ENCODE results near the gene CHSY1. TPM values are rescaled to one million over a fixed set of nuclear protein-coding genes. Genes with fewer than 3 reads are reported as not detected.

The CHSY1 gene
- total RNA-seq, 1 donor from 2014 or later = 29.7 TPM

DNA sequence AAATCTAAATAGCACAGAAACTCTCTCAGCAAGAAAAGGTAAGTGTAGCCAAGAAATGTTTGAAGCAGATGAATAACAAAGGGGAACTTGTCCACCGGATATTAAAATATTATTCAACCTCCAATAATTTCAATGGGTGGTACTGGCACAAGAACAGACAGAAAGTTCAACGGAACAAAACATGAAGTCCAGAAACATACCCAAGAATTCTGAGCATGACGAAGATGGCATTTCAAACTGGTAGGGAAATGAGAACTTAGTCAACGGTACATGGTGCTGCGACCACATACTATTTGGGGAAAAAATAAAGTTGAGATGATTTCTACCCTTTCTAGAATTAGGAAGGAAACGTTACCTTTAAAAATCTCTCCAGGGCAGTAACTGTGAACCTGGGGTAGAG lies 5.5 kb downstream of the CHSY1 start:
- Histone ChIP-seq H3K36me3 (ENCODE audit: control insufficient read depth in 3 of 3, insufficient read depth in 3 of 3, low read length in 3 of 3) (no peaks in the 10 kb centered on the region), H3K4me1 (ENCODE audit: control insufficient read depth in 3 of 3, insufficient read depth in 3 of 3, low read length in 3 of 3) (peaks cover 47 to 64% (median 52%) of the 10 kb centered on the region in 3 donors), H3K27me3 (ENCODE audit: control insufficient read depth in 3 of 3, insufficient read depth in 3 of 3, low read length in 3 of 3) (no peaks in the 10 kb centered on the region), H3K9me3 (ENCODE audit: control insufficient read depth in 3 of 3, low read length in 3 of 3) (no peaks in the 10 kb centered on the region), H3K4me3 (ENCODE audit: low read length in 3 of 3) (no peak overlapping the region), H3K27ac (ENCODE audit: low read depth, low read length) (no peak overlapping the region), H3K9ac (ENCODE audit: low read depth in 1 of 3, low read length in 3 of 3) (no peak overlapping the region)

DNA sequence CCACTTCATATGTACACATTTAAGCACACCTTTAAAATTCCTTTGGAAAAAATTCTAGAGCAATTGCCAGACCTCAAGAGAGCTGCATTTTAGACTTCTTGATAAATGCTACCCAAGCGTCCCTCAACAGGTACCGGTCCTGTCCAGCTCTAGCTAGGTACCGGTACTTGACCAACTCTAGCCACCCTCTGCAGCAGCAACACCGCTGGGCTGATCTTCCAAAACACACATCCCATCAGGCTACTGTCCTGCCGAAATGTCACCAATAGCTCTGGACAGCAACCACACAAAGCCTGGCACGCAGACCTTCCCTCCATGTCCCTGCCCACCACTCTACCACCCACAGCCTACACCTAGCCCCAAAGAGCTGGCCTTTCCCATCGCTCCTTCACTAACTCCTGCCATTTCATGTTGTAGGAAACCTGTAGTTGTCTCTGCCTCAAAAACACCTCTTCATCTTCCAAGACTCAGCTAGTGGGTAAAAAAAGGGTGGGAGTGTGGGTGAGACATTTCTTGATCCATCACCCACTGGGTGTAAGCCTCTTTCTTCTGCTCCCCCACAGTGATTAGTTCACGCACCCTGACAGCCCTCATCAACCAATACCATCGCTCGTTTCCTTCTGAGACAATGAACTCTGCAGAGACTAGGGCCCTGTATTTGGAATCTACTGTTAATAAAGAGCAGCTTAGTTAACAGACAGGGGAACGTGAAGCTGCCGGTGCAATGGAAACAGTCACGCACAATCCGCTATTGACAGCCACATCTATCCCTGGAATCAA lies 6.8 kb downstream of the CHSY1 start:
- H3K9ac ChIP-seq (ENCODE audit: low read depth in 1 of 3, low read length in 3 of 3) = no peak overlapping the region
- peaks cover 42 to 62% (median 50%) of the 10 kb centered on the region in 3 donors for H3K4me1 ChIP-seq (ENCODE audit: control insufficient read depth in 3 of 3, insufficient read depth in 3 of 3, low read length in 3 of 3)
- H3K27ac ChIP-seq (ENCODE audit: low read depth, low read length) = no peak overlapping the region

GRCh38 chr15:101244036-101244781 lies 7.6 kb downstream of the CHSY1 start:
- Histone ChIP-seq H3K4me1 (ENCODE audit: control insufficient read depth in 3 of 3, insufficient read depth in 3 of 3, low read length in 3 of 3) (peaks cover 40 to 63% (median 48%) of the 10 kb centered on the region in 3 donors), H3K27ac (ENCODE audit: low read depth, low read length) (no peak overlapping the region)

More for the DNA sequence above, 6.8 kb downstream of the CHSY1 start:
- Histone ChIP-seq H3K4me3 (ENCODE audit: low read length in 3 of 3) (no peak overlapping the region), H3K36me3 (ENCODE audit: control insufficient read depth in 3 of 3, insufficient read depth in 3 of 3, low read length in 3 of 3) (no peaks in the 10 kb centered on the region), H3K9me3 (ENCODE audit: control insufficient read depth in 3 of 3, low read length in 3 of 3) (no peaks in the 10 kb centered on the region), H3K27me3 (ENCODE audit: control insufficient read depth in 3 of 3, insufficient read depth in 3 of 3, low read length in 3 of 3) (no peaks in the 10 kb centered on the region)

GRCh38 chr15:101243420-101243819 lies 8.4 kb downstream of the CHSY1 start:
- Histone ChIP-seq H3K27ac (ENCODE audit: low read depth, low read length) (peak overlapping the region; percentile 22), H3K27me3 (ENCODE audit: control insufficient read depth in 3 of 3, insufficient read depth in 3 of 3, low read length in 3 of 3) (no peaks in the 10 kb centered on the region), H3K4me3 (ENCODE audit: low read length in 3 of 3) (no peak overlapping the region), H3K4me1 (ENCODE audit: control insufficient read depth in 3 of 3, insufficient read depth in 3 of 3, low read length in 3 of 3) (peaks cover 40 to 65% (median 48%) of the 10 kb centered on the region in 3 donors), H3K36me3 (ENCODE audit: control insufficient read depth in 3 of 3, insufficient read depth in 3 of 3, low read length in 3 of 3) (no peaks in the 10 kb centered on the region), H3K9me3 (ENCODE audit: control insufficient read depth in 3 of 3, low read length in 3 of 3) (no peaks in the 10 kb centered on the region), H3K9ac (ENCODE audit: low read depth in 1 of 3, low read length in 3 of 3) (no peak overlapping the region)

More at GRCh38 chr15:101244036-101244781, 7.6 kb downstream of the CHSY1 start:
- no peaks in the 10 kb centered on the region for H3K27me3 ChIP-seq (ENCODE audit: control insufficient read depth in 3 of 3, insufficient read depth in 3 of 3, low read length in 3 of 3)
- no peaks in the 10 kb centered on the region for H3K9me3 ChIP-seq (ENCODE audit: control insufficient read depth in 3 of 3, low read length in 3 of 3)
- H3K36me3 ChIP-seq (ENCODE audit: control insufficient read depth in 3 of 3, insufficient read depth in 3 of 3, low read length in 3 of 3) = no peaks in the 10 kb centered on the region
- H3K4me3 ChIP-seq (ENCODE audit: low read length in 3 of 3) = no peak overlapping the region
- H3K9ac ChIP-seq (ENCODE audit: low read depth in 1 of 3, low read length in 3 of 3) = no peak overlapping the region

DNA sequence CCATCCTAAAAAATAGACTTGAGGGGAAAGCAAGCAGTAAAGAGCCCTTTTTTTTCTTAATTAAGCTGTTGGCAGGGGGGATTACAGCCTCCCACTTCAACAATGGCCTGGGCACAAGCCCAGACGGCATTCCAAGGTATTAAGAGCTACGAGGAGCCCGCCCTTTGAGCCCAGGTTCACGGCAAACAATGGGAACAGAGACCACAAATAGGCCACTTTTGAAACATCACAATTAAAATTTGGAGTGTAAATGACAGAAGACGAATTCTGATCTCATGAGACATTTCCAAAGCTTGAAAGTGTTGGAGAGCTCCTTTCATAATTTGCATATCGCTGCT lies 8.9 kb downstream of the CHSY1 start:
- no peak overlapping the region for H3K4me3 ChIP-seq (ENCODE audit: low read length in 3 of 3)

DNA sequence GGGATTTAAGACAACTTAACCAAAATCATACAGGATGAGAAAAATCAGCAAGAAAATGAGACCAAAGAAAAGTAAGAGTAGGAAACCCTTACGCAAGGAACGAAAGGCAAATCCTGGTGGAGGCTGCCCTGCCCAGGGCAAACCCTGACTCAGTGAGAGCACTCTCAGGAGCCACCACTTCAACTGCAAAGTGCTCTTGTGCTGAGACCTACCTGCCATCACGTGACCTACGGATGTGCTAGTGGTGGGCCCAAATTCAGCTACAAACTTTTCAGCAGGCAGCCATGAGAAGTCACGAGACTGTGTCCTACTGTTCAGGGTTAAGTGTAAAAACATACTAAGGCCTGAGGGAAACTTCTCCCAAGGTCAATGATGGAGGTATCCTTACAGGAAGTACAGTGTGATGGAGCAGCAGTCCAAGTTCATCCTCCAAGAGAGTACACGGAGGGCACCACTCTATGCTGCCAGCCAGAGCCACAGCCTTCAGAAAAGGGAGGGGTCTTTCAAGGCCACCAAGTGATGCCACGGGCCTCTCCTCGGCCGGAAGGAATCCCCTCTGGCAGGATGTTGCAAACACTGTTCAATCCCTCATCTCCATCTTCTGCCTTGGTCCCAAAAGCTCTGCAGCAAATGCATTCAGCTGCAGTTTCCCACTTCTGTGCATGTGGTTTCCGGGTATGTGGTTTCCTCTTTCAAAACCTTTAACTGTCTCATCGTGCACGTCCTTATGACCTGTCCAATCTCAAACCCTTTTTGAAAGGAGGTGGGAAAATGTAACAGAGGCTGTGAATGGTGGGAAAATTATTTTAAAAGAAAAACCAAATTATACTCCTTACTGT lies 9.5 kb downstream of the CHSY1 start:
- no peak overlapping the region for H3K4me3 ChIP-seq (ENCODE audit: low read length in 3 of 3)
- H3K4me1 ChIP-seq (ENCODE audit: control insufficient read depth in 3 of 3, insufficient read depth in 3 of 3, low read length in 3 of 3) = peaks cover 33 to 56% (median 42%) of the 10 kb centered on the region in 3 donors
- no peak overlapping the region for H3K9ac ChIP-seq (ENCODE audit: low read depth in 1 of 3, low read length in 3 of 3)
- H3K36me3 ChIP-seq (ENCODE audit: control insufficient read depth in 3 of 3, insufficient read depth in 3 of 3, low read length in 3 of 3) = no peaks in the 10 kb centered on the region
- no peaks in the 10 kb centered on the region for H3K9me3 ChIP-seq (ENCODE audit: control insufficient read depth in 3 of 3, low read length in 3 of 3)
- peak overlapping the region; percentile 22 for H3K27ac ChIP-seq (ENCODE audit: low read depth, low read length)
- no peaks in the 10 kb centered on the region for H3K27me3 ChIP-seq (ENCODE audit: control insufficient read depth in 3 of 3, insufficient read depth in 3 of 3, low read length in 3 of 3)

More for the DNA sequence above, 8.9 kb downstream of the CHSY1 start:
- H3K36me3 ChIP-seq (ENCODE audit: control insufficient read depth in 3 of 3, insufficient read depth in 3 of 3, low read length in 3 of 3) = no peaks in the 10 kb centered on the region
- H3K27me3 ChIP-seq (ENCODE audit: control insufficient read depth in 3 of 3, insufficient read depth in 3 of 3, low read length in 3 of 3) = no peaks in the 10 kb centered on the region
- H3K9ac ChIP-seq (ENCODE audit: low read depth in 1 of 3, low read length in 3 of 3) = no peak overlapping the region
- no peaks in the 10 kb centered on the region for H3K9me3 ChIP-seq (ENCODE audit: control insufficient read depth in 3 of 3, low read length in 3 of 3)
- H3K4me1 ChIP-seq (ENCODE audit: control insufficient read depth in 3 of 3, insufficient read depth in 3 of 3, low read length in 3 of 3) = peaks cover 35 to 61% (median 45%) of the 10 kb centered on the region in 3 donors
- peak overlapping the region; percentile 22 for H3K27ac ChIP-seq (ENCODE audit: low read depth, low read length)

GRCh38 chr15:101240358-101240757 lies 11.5 kb downstream of the CHSY1 start:
- Histone ChIP-seq H3K4me3 (ENCODE audit: low read length in 3 of 3) (no peak overlapping the region), H3K27ac (ENCODE audit: low read depth, low read length) (no peak overlapping the region), H3K4me1 (ENCODE audit: control insufficient read depth in 3 of 3, insufficient read depth in 3 of 3, low read length in 3 of 3) (peaks cover 25 to 46% (median 35%) of the 10 kb centered on the region in 3 donors)

GRCh38 chr15:101239724-101240136 lies 12.1 kb downstream of the CHSY1 start:
- Histone ChIP-seq H3K4me1 (ENCODE audit: control insufficient read depth in 3 of 3, insufficient read depth in 3 of 3, low read length in 3 of 3) (peaks cover 20 to 40% (median 30%) of the 10 kb centered on the region in 3 donors), H3K9me3 (ENCODE audit: control insufficient read depth in 3 of 3, low read length in 3 of 3) (no peaks in the 10 kb centered on the region), H3K27ac (ENCODE audit: low read depth, low read length) (peak overlapping the region; percentile 11), H3K9ac (ENCODE audit: low read depth in 1 of 3, low read length in 3 of 3) (no peak overlapping the region), H3K36me3 (ENCODE audit: control insufficient read depth in 3 of 3, insufficient read depth in 3 of 3, low read length in 3 of 3) (peaks cover 5 to 7% (median 6%) of the 10 kb centered on the region in 3 donors), H3K27me3 (ENCODE audit: control insufficient read depth in 3 of 3, insufficient read depth in 3 of 3, low read length in 3 of 3) (no peaks in the 10 kb centered on the region), H3K4me3 (ENCODE audit: low read length in 3 of 3) (no peak overlapping the region)

More at GRCh38 chr15:101240358-101240757, 11.5 kb downstream of the CHSY1 start:
- H3K9me3 ChIP-seq (ENCODE audit: control insufficient read depth in 3 of 3, low read length in 3 of 3) = no peaks in the 10 kb centered on the region
- H3K27me3 ChIP-seq (ENCODE audit: control insufficient read depth in 3 of 3, insufficient read depth in 3 of 3, low read length in 3 of 3) = no peaks in the 10 kb centered on the region
- peaks cover 0 to under 1% (median 0%) of the 10 kb centered on the region in 3 donors for H3K36me3 ChIP-seq (ENCODE audit: control insufficient read depth in 3 of 3, insufficient read depth in 3 of 3, low read length in 3 of 3)
- H3K9ac ChIP-seq (ENCODE audit: low read depth in 1 of 3, low read length in 3 of 3) = no peak overlapping the region

GRCh38 chr15:101237251-101237650 lies 14.6 kb downstream of the CHSY1 start:
- Histone ChIP-seq H3K9me3 (ENCODE audit: control insufficient read depth in 3 of 3, low read length in 3 of 3) (no peaks in the 10 kb centered on the region), H3K36me3 (ENCODE audit: control insufficient read depth in 3 of 3, insufficient read depth in 3 of 3, low read length in 3 of 3) (peaks cover 5 to 8% (median 6%) of the 10 kb centered on the region in 3 donors), H3K27me3 (ENCODE audit: control insufficient read depth in 3 of 3, insufficient read depth in 3 of 3, low read length in 3 of 3) (no peaks in the 10 kb centered on the region), H3K9ac (ENCODE audit: low read depth in 1 of 3, low read length in 3 of 3) (no peak overlapping the region), H3K4me1 (ENCODE audit: control insufficient read depth in 3 of 3, insufficient read depth in 3 of 3, low read length in 3 of 3) (peaks cover 20 to 31% (median 23%) of the 10 kb centered on the region in 3 donors), H3K4me3 (ENCODE audit: low read length in 3 of 3) (no peak overlapping the region), H3K27ac (ENCODE audit: low read depth, low read length) (no peak overlapping the region)

All from skeletal muscle tissue (tissue), 4 donors.